GM19351 (cell line): ENCODE measurements around the gene IKZF1.
A peak's percentile ranks its signal among the peaks of the same experiment; 100 is the strongest.

Experiments
- ATAC-seq: cut with Tn5 transposase; IDR thresholded peaks from one replicate; pipeline ENCODE4 v1.9.1; 2021; ENCODE audit warnings: mild to moderate bottlenecking, moderate library complexity; ENCODE audit not compliant: unreplicated experiment

Gene IKZF1

GRCh38 chr7:50369143-50370026, 64.9 kb downstream of the IKZF1 start:
- peak; percentile 31 for ATAC-seq

- no peak for ATAC-seq
These were observed 66.4 kb downstream of the IKZF1 start for GRCh38 chr7:50370884-50371283.

- ATAC-seq = no peak
These were observed 67.1 kb downstream of the IKZF1 start for GRCh38 chr7:50371551-50372021.

GRCh38 chr7:50372923-50373322, 68.4 kb downstream of the IKZF1 start:
- no peak for ATAC-seq

GRCh38 chr7:50376056-50376820, 71.7 kb downstream of the IKZF1 start:
- ATAC-seq = no peak

- ATAC-seq = no peak
These were observed 72.8 kb downstream of the IKZF1 start for GRCh38 chr7:50377356-50377755.

GRCh38 chr7:50379082-50379481, 74.6 kb downstream of the IKZF1 start:
- no peak for ATAC-seq

GRCh38 chr7:50379539-50379938, 75.0 kb downstream of the IKZF1 start:
- ATAC-seq = no peak

GRCh38 chr7:50382455-50382854, 77.9 kb downstream of the IKZF1 start:
- ATAC-seq = no peak

GRCh38 chr7:50387351-50387750, 82.8 kb downstream of the IKZF1 start:
- ATAC-seq = no peak

- ATAC-seq = no peak
These were observed 85.4 kb downstream of the IKZF1 start for GRCh38 chr7:50389961-50390360.

GRCh38 chr7:50391386-50391785, 86.9 kb downstream of the IKZF1 start:
- no peak for ATAC-seq

GRCh38 chr7:50393076-50393475, 88.6 kb downstream of the IKZF1 start:
- no peak for ATAC-seq

GRCh38 chr7:50393547-50394252, 89.2 kb downstream of the IKZF1 start:
- peak; percentile 57 for ATAC-seq

GRCh38 chr7:50394315-50394714, 89.8 kb downstream of the IKZF1 start:
- peak; percentile 3 for ATAC-seq

GRCh38 chr7:50396856-50397255, 92.3 kb downstream of the IKZF1 start:
- ATAC-seq = peak; percentile 2

- peak; percentile 51 for ATAC-seq
These were observed 92.9 kb downstream of the IKZF1 start for GRCh38 chr7:50397320-50397970.

- ATAC-seq = peak; percentile 5
These were observed 93.4 kb downstream of the IKZF1 start for GRCh38 chr7:50397971-50398324.

GRCh38 chr7:50399206-50399605, 94.7 kb downstream of the IKZF1 start:
- no peak for ATAC-seq

- no peak for ATAC-seq
These were observed 95.1 kb downstream of the IKZF1 start for GRCh38 chr7:50399635-50400034.

- ATAC-seq = no peak
These were observed 95.6 kb downstream of the IKZF1 start for GRCh38 chr7:50400114-50400513.
